NT2/D1 (cell line): ENCODE results near the gene ASIC1.

Experiments used
- YY1 ChIP-seq: IDR thresholded peaks from 2 replicates; pipeline ENCODE4 v1.6.1; 2011; ENCODE audit not compliant: insufficient read length, insufficient read depth
- ZNF274 ChIP-seq: IDR thresholded peaks from 2 replicates; pipeline ENCODE4 v1.6.1; 2011; ENCODE audit warnings: mild to moderate bottlenecking, low read depth, low read length

GRCh38 chr12:50074936-50075807 is 17.8 kb downstream of the ASIC1 start:
- TF ChIP-seq ZNF274 (no peak), YY1 (no peak)
